ENCODE measurements around the gene KMT2C.
"Not testable (repeated sequence)": the region's sequence is repeated elsewhere in the genome, so short reads cannot be mapped to it uniquely, and the experiment has no call there.

The KMT2C gene

DNA sequence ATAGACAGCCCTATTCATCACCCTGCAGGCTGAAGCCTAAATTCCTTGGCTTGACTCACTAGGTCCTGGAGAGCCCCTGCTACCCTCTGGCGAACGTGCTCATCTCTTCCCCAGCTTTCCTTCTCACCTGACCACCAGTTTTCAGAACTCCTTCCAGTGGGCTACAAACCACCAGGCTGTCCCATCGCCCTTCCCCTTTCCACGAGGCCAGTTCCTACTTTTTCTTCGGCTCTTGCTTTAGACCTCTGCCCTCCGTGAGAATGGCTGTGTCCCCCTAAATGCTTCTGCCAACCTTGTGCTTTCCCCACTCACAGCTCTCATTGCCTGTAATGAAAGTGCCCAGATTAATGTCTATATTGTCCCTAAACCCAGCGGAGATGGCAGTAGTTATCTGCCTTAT lies 5.4 kb upstream of the KMT2C start:
- not testable (repeated sequence) for DNase-seq (ENCODE audit: low read depth)

DNA sequence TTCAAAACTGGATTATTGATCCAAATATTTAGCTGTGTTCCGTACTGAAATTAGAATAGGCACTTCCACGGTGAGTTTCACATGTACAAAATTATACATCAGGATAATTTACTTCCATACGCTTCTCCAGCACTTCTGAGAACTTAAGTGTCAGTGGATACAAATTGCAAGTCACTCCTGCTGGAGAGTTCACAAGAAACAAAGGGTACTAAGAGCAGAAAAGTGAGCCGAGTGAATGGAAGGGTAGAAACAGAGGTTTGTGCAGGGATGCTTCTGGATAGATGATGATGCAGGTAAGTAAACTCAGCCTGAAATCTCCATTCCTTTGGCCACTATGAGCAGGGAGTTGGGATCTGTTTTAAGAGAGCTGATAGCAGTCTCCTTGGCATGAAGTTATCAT lies 2.2 kb upstream of the KMT2C start:
- not testable (repeated sequence) for DNase-seq (ENCODE audit: low read depth)

DNA sequence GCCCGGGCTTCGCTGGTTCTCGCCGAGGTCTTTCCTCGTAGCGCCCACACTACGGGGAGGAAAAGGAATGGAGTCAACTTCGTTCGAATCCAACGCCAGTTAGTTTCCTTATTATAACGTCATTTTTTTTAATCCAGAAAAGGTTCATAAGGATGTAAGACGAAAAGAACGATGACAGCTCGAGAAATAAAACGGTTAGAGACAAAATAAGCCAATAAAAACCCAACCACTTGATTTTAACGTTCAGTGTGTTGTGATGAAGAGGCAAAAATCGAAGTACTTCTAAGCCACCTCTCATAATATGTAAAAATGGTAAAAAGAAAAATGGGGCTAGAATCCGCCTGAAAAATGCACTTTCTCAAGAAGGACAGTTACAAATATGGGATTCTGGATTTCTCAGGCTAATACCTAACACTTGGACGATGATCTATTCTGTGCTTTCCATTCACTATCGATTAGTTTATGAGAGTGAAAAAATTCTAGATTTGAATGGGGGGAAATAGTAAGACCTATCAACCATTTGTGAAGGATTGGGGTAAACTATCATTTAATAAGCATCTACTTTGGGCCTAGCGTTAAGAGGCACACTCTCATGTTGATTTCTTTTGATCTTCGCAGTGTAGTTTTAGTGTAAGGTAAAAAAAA lies 1.2 kb upstream of the KMT2C start:
- DNase-seq (ENCODE audit: low read depth): not testable (repeated sequence)

DNA sequence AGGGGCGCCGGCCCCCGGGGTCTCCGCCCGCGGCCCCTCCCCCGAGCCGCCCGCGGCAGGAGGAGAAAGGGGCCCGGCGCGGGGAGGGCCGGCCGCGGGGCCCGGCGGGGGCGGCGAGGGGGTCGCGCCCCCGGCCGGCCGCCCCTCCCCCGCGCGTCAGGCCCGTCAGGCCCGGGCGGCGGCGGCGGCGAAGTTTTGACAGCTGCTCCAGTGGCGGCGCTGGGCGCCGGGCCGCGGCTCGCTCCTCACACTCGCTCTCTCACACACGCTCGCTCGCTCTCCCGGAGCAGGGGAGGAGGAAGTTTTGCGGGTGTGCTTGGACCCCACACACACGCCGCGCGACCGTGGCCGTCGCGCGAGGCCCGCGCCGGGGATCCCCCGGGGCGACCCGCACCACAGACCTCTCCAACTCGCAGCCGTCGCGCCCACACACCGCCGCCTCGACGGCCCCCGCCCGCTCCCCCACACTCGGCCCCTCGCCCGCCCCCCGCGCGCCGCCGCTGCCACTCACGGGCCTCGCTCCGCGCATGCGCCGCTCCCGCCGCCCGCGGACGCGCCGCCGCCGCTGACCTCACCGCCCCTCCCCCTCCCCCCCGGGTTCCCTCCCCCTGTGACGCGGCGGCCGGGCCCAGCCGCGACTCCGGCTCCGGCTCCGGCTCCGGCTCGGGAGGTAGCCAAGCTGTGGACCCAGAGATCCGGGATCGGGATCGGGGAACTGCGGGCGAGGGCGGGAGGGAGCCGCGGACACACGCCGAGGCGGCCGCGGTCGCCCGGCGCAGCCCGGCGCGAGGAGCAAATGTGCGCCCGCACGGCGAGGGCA lies 518 bp upstream of the KMT2C start:
- DNase-seq (ENCODE audit: low read depth): peak; percentile 82

DNA sequence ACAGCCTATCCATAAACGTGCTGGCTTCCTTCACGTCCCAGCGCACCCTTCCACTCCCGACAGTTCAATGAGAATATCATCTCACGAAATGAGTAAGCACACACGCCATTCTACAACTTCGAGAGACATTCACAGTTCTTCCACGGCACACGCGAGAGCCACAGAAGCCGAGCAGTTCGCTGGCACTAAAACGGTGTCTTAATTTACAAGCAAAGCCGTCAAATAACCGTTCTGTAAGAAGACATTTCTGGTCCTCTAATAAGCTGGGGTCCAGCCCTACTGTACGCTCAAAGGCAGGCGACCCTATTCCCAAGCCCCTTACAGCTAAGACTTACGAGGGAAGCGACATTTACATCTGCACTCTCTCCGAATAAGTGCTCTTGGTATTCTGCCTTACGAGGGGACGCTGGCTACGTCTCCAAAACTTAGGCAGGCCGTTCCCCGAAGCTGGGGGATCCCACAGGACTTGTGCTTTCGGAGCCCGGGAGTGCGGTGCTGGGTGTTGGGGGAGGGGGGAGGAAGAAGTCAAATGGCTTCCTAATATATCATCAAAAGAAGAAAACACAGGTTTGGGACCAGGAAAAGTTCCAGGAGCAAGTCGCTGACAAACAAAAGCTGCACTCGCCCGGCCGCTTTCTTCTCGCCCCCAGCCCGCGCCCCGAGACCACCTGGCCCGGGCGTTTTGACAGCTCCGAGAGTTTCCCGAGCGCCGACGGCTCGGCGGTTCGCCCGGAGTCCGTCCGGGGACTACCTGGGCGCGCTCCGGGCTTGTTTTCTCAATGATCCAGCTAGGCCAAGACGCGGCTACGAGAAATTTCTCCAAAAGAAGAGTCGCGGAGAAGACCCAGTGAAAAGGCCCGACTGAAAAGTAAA lies 1.1 kb downstream of the KMT2C start:
- not testable (repeated sequence) for DNase-seq (ENCODE audit: low read depth)

DNA sequence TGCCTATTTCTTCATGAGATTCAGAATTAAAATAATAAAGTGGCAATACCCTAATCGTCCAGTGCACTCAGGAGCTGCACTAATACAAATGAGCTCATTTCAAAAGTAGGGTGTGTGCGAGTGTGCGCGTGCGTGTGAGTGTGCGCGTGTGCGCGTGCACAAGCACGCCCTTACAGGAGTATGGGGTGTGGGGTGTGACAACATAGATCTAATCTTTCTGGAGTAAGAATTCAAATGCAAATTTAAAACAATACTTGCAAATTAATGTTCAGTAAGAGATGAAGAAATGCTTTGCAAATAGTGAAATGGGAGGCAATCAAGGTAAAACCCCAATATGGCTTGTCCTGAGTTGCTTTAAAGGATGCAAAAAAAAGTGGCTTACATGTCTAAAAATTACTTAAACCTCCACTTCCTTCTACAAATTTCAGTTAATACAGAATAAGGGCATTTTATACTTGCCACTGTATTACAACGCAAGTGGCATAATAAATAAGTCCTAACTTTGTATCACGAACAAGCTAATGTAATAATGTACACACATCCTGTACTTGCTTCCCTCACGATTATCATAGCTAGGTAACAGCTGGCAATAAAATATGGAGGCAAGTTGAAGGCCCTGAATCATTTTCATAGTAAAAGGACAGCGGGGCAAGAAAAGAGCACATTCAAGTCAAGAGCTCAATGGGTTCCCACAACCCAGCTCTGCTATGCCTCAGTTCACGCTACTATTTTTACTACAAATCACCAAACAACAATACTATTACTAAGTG lies 1.9 kb downstream of the KMT2C start:
- not testable (repeated sequence) for DNase-seq (ENCODE audit: low read depth)

DNA sequence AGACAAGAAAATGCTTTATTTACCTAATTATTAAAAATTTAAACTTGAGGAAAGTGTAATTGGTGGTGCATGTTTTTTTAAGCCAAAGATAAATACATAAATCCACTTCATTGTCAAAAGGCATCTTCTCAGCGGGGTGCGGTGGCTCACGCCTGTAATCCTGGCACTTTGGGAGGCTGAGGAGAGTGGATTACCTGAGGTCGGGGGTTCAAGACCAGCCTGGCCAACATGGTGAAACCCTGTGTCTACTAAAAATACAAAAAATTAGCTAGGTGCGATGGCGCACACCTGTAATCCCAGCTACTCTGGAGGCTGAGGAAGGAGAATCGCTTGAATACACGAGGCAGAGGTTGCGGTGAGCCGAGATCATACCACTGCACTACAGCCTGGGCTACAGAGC lies 3.1 kb downstream of the KMT2C start:
- DNase-seq (ENCODE audit: low read depth): not testable (repeated sequence)

DNA sequence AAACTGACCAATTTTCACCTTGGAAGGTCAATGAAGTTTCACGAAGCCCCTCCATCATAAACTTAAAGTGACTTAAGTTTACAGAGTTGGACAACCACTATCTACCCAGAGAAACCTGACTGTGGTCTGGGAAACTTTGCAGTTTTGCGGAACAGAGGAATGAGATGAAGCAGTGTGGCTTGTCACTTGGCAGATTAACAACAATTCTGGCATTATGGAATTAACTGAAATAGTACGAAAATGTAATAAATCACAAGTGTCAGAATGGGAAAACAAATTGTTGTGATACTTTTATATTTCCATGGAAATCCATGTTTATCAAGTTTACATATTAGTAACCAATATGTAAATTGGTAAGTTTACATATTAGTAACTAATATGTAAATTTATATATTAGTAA lies 4.9 kb downstream of the KMT2C start:
- no peak for DNase-seq (ENCODE audit: low read depth)

DNA sequence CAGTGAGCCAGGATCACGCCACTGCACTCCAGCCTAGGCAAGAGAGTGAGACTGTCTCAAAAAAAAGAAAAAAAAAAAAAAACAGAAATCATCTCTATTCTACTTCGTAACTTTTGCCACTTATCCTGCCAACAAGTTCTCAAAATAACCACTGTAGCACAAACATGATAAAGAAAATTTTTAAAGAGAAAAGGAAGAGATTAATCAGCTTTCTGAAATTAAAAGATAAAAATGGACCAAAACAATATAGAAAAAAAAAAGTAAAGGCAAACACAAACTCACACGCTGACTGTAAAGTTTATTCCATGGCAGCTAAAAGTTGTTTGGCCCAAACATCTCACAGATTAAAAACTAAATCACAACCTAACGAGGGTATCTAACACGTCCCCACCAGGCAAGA lies 5.7 kb downstream of the KMT2C start:
- DNase-seq (ENCODE audit: low read depth): not testable (repeated sequence)

DNA sequence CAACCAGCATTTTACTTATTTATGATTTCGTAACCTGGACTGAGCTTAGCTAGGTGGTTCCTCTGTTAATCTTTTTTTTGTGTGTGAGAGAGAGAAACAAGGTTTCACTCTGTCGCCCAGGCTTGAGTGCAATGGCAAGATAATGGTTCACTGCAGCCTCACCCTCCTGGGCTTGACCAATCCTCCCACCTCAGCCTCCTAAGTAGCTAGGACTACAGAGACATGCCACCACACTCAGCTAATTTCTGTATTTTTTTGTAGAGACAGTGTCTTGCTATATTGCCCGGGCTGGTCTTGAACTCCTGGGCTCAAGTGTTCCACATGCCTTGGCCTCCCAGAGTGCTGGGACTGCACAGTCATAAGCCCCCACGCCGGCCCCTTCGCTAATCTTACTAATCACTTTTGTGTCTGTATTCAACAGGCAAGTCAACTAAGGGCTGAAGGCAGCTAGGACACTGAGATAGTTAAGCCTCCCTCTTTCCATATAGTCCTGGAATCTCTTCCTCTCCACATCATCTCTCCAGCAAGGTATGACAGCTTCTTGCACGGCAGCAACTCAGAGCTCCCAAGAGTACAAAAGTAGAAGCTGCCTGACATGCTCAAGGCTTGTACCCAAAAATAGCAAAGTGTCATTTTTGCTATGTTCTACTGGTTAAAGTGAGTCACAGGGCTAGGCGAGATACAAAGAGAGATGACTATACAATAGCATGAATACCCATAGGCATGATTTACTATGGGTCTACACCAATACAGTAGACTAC lies 11.3 kb downstream of the KMT2C start:
- peak; percentile 42 for DNase-seq (ENCODE audit: low read depth)

DNA sequence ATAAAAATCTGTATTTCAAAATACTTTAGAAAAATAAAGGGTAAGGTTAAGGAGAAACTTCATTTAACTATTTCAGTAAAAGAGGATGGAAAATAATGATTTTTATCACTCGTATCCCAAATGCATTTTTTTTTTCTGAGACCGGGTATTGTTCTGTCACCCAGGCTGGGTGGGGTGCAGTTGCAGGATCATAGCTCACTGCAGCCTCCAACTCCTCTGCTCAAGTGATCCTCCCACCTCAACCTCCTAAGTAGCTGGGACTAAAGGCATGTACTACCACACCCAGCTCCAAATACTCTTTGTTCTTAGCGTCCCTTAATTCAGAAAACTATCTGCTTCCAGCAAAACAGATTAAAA lies 11.8 kb downstream of the KMT2C start:
- no peak for DNase-seq (ENCODE audit: low read depth)

DNA sequence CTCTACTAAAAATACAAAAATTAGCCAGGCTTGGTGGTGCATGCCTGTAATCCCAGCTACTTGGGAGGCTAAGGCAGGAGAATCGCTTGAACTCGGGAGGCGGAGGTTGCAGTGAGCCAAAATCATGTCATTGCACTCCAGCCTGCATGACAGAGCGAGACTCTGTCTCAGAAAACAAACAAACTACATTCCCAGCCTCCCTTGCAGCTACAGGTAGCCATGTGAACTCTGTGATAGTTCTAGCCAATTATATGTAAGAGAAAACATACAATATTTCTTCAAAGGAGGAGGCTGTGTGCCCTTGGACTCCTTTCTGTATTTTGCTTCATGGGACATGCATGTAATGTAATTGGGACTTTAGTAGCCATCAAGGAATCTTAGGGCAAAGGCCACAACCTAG lies 12.6 kb downstream of the KMT2C start:
- not testable (repeated sequence) for DNase-seq (ENCODE audit: low read depth)

DNA sequence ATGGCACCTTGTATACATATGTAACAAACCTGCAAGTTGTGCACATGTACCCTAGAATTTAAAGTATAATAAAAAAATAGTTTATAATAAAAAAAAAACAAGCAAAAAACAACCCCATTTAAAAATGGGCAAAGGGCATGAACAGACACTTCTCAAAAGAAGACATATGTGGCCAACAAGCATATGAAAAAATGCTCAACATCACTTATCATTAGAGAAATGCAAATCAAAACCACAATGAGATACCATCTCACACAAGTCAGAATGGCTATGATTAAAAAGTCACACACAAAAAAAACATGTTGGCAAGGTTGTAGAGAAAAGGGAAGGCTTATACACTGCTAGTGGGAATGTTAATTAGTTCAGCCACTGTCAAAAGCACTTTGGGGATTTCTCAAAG lies 14.9 kb downstream of the KMT2C start:
- DNase-seq (ENCODE audit: low read depth): not testable (repeated sequence)

DNA sequence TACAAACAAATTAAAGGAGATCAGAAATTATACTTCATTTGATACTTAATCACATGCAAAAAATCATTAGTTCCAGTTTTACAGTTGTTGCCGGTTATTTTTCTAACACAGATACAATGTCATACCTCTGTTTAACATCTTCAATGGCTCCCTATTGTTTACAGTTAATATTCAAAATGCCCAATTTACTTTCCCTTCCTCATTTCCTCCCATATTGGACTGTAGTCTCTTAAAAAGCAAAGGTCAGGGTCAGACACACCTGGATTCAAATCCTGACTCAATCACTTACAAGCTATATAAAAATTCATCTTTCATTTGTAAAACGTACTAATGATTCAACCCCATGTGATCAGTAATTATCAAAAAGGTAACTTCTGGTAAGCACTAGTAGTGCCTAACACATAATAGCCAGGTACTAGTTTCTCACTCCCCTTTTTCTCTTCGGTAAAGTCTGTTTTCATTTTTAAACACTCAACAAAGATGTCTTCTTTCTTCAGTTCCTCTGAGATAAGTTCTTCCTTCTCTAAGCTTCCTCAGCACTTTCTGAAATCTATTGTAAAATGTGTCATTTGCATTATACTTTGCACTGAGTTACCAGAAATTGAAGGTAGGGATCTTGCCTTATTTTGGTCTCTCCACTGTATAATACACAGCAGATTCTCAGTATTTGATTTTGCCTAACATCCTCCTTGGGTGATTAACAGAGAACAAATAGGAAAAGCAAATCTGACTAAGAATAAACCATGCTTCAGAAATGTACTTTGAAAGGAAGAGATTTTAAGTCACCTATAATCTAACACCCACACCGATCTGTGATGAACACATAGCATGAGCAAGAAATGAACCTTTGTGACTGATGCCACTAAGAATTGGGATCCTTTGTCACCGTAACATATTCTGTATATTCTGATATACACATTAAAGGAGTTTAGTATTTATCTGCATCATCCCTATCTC lies 16.1 kb downstream of the KMT2C start:
- no peak for DNase-seq (ENCODE audit: low read depth)

DNA sequence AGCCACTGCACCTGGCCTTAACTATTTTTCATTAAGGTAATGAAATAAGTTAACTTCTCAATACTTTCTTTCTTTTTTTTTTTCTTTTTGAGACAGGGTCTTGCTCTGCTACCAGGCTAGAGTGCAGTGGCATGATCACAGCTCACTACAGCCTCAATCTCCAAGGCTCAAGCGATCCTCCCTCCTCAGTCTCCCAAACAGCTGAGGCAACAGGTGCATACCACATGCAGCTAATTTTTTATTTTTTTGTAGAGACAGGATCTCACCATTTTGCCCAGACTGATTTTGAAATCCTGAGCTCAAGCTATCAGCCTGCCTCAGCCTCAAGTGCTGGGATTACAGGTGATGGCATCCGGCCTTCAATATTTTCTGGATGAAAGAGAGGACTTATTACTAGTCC lies 21.0 kb downstream of the KMT2C start:
- DNase-seq (ENCODE audit: low read depth): no peak

DNA sequence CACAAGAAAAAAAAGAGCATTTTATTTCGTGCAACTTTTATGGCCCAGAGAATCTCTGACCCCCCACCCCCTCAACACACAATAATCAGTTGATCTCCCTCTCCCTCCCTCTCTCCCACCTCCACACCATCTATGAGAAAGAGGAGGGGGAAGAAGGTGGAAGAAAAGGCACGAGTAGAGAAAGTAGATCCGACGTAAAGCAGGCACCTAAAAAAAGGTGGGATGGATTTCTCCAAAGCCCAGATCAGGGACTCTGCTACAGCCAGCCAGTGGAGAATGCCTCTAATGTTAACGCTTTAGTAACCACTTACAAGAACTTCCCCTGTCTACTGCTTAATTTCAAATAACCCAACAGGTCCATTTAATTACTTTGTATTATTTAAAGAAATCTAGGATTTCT lies 24.4 kb downstream of the KMT2C start:
- DNase-seq (ENCODE audit: low read depth): no peak

DNA sequence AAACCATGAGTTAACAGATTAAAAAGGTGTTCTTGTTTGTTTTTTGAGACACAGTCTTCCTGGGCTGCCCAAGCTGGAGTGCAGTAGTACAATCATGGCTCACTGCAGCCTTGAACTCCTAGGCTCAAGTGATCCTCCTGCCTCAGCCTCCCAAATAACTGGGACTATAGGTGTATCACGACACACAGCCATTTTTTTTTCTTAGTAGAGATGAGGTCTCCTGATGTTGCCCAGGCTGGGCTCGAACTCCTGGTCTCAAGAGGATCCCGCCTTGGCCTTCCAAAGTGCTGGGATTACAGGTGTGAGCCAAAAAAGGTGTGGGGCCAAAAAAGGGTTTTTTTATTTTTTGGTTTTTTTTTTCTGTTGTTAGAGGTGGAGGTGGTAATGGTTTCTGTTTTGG lies 29.3 kb downstream of the KMT2C start:
- DNase-seq (ENCODE audit: low read depth): no peak

DNA sequence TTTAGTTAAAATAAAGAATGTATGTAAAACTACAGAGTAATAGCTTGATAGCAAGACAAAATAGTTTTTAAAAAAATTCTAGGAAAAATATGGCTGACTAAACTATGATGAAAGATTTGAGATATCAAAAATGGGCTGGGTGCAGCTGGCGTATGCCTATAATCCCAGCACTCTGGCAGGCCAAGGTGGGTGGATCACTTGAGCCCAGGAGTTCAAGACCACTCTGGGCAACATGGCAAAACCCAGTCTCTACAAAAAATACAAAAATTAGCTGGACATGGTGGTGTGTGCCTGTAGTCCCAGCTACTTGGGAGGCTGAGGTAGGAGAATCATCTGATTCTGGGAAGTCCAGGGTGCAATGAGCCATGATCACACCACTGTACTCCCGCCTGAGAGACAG lies 29.8 kb downstream of the KMT2C start:
- not testable (repeated sequence) for DNase-seq (ENCODE audit: low read depth)

DNA sequence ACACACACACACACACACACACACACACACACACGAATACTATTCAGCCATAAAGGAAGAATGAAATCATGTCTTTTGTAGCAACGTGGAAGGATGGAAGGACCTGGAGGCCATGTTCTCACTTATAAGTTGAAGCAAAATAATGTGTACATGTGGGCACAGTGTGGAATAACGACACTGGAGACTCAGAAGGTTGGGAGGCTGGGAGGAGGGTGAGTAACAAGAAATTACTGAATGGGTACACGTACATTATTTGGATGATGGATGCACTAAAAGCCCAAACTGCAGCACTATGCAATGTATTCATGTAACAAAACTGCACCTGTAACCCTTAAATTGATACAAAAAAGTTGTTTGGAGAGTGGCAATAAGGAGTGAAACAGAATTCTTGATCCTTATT lies 32.1 kb downstream of the KMT2C start:
- no peak for DNase-seq (ENCODE audit: low read depth)
